HepG2 (cell line): ENCODE measurements around the gene TOB2. TPM values are rescaled to one million over a fixed set of nuclear protein-coding genes. Genes with fewer than 3 reads are reported as not detected.

ENCODE experiments used
- ATM ChIP-seq: fragments of 450-650 bp; IDR thresholded peaks from 2 replicates; pipeline ENCODE4 v1.7.1; 2017; ENCODE audit warnings: mild to moderate bottlenecking, borderline replicate concordance
- CEBPB ChIP-seq: IDR thresholded peaks from 2 replicates; pipeline ENCODE4 v1.6.1; 2011; ENCODE audit warnings: low read depth, low read length, improper control_type of control experiment, borderline replicate concordance
- CHD2 ChIP-seq: IDR thresholded peaks from 2 replicates; pipeline ENCODE4 v1.6.1; 2011; ENCODE audit warnings: low read depth, low read length, improper control_type of control experiment
- DNMT3B ChIP-seq: conservative IDR thresholded peaks from 2 replicates; pipeline ENCODE4 v1.6.1; 2016; ENCODE audit warnings: missing biosample characterization, control low read depth
- IRF2 ChIP-seq: IDR thresholded peaks from 2 replicates; pipeline ENCODE4 v1.6.1; 2018; ENCODE audit warnings: missing genetic modification reagents, missing compliant biosample characterization
- MTF2 ChIP-seq: sonication (generic); formaldehyde crosslinking; IDR thresholded peaks from 2 replicates; pipeline ENCODE4 v1.5.0; 2020; ENCODE audit warnings: missing genetic modification reagents, borderline replicate concordance
- MXD1 ChIP-seq: sonication (generic); formaldehyde crosslinking; IDR thresholded peaks from 2 replicates; pipeline ENCODE4 v1.4.0; 2020; ENCODE audit warnings: mild to moderate bottlenecking, missing genetic modification reagents
- SALL1 ChIP-seq: sonication (generic); formaldehyde crosslinking; IDR thresholded peaks from 2 replicates; pipeline ENCODE4 v1.8.0; 2022; ENCODE audit warnings: mild to moderate bottlenecking, missing genetic modification reagents
- SALL2 ChIP-seq: sonication (generic); formaldehyde crosslinking; IDR thresholded peaks from 2 replicates; pipeline ENCODE4 v1.8.1; 2023; ENCODE audit warnings: mild to moderate bottlenecking, missing genetic modification reagents, inconsistent platforms
- SNAPC5 ChIP-seq: sonication (generic); formaldehyde crosslinking; IDR thresholded peaks from 2 replicates; pipeline ENCODE4 v1.8.1; 2023; ENCODE audit warnings: mild to moderate bottlenecking, missing genetic modification reagents, borderline replicate concordance
- SRY ChIP-seq: sonication (generic); formaldehyde crosslinking; IDR thresholded peaks from 2 replicates; pipeline ENCODE4 v1.8.0; 2022; ENCODE audit warnings: mild to moderate bottlenecking, missing genetic modification reagents
- THAP8 ChIP-seq: sonication (generic); formaldehyde crosslinking; IDR thresholded peaks from 2 replicates; pipeline ENCODE4 v1.5.1; 2020; ENCODE audit warnings: missing genetic modification reagents, mild to moderate bottlenecking, borderline replicate concordance
- YEATS4 ChIP-seq: sonication (generic); formaldehyde crosslinking; IDR thresholded peaks from 2 replicates; pipeline ENCODE4 v1.4.0; 2020; ENCODE audit warnings: missing genetic modification reagents, borderline replicate concordance
- ZFX ChIP-seq: sonication (generic); formaldehyde crosslinking; IDR thresholded peaks from 2 replicates; pipeline ENCODE4 v1.4.0; 2020; ENCODE audit warnings: mild to moderate bottlenecking, low read depth, missing genetic modification reagents, moderate library complexity
- ZNF318 ChIP-seq: sonication (generic); formaldehyde crosslinking; IDR thresholded peaks from 2 replicates; pipeline ENCODE4 v1.4.0; 2020; ENCODE audit warnings: mild to moderate bottlenecking, missing genetic modification reagents
- ZNF34 ChIP-seq: sonication (generic); formaldehyde crosslinking; IDR thresholded peaks from 2 replicates; pipeline ENCODE4 v1.4.0; 2020; ENCODE audit warnings: mild to moderate bottlenecking, missing genetic modification reagents, borderline replicate concordance
- ZNF441 ChIP-seq: sonication (generic); formaldehyde crosslinking; IDR thresholded peaks from 2 replicates; pipeline ENCODE4 v1.7.0; 2021; ENCODE audit warnings: missing genetic modification reagents, borderline replicate concordance
- ZNF629 ChIP-seq: sonication (generic); formaldehyde crosslinking; conservative IDR thresholded peaks from 2 replicates; pipeline ENCODE4 v1.5.0; 2020; ENCODE audit warnings: missing genetic modification reagents
- ZNF781 ChIP-seq: sonication (generic); formaldehyde crosslinking; IDR thresholded peaks from 2 replicates; pipeline ENCODE4 v1.5.1; 2020; ENCODE audit warnings: borderline replicate concordance, mild to moderate bottlenecking, missing genetic modification reagents; ENCODE audit errors: not compliant biosample characterization
- ZSCAN31 ChIP-seq: sonication (generic); formaldehyde crosslinking; IDR thresholded peaks from 2 replicates; pipeline ENCODE4 v1.5.0; 2020; ENCODE audit warnings: low read depth, mild to moderate bottlenecking, missing genetic modification reagents
- polyA plus RNA-seq, 8 experiments: library from polyadenylated mRNA; depleted of rRNA in 3 of 8; stranded (reverse) in 7 of 8; unstranded in 1 of 8; fragments of >200 nt; fragmentation: Illumina TruSeq in 4 of 8; extraction: Trizol in 4 of 8; gene quantifications; 2 replicates each; pipeline versions ENCODE4 v1.2.1 to v1.2.3, GENCODE V29; 2011 to 2016; ENCODE audit warnings: low read depth in 4 of 8, missing spikeins in 1 of 8, mixed read lengths in 1 of 8; ENCODE audit not compliant: insufficient read depth in 1 of 8
- total RNA-seq, 5 experiments: library from RNA; depleted of rRNA; stranded (reverse); fragments of >200 nt; fragmentation: Illumina TruSeq; extraction: Trizol; gene quantifications; 2 replicates each; pipeline ENCODE4 v1.2.3, GENCODE V29; 2016; ENCODE audit warnings: low read depth in 1 of 5

The TOB2 gene
- total and polyA plus RNA-seq, 2 of the 13 experiments (the other 11 are each of a cell fraction or from before 2014, with no cell fraction given), result 12.2 to 13.7 TPM

GRCh38 chr22:41468381-41469217 is 22.0 kb upstream of the TOB2 start, which contains the start of the genes ACO2 and PHF5A (continued):
- 0 out of 2 replicates have a peak, but pooled peaks have one; percentile 42 for TF ChIP-seq MXD1
- peak; percentile 74; the same call in 1 of the 2 replicates for TF ChIP-seq YEATS4 (CRISPR knock-in tag)
- TF ChIP-seq ZNF34 (CRISPR knock-in tag), result no peak; the same call in 1 of the 2 replicates
- peak; percentile 8; the same call in 1 of the 2 replicates for TF ChIP-seq ZNF441 (CRISPR knock-in tag)
- TF ChIP-seq ZFX (CRISPR knock-in tag), result peak; percentile 91
- no peak for TF ChIP-seq MTF2 (CRISPR knock-in tag)
- TF ChIP-seq ATM, result no peak
- TF ChIP-seq CHD2, result peak; percentile 91
- TF ChIP-seq SALL2 (CRISPR knock-in tag), result peak; percentile 21; the same call in 1 of the 2 replicates
- TF ChIP-seq ZNF629 (CRISPR knock-in tag), result 0 out of 2 replicates have a peak, but pooled peaks have one; percentile 11
- TF ChIP-seq ZNF318 (CRISPR knock-in tag), result peak; percentile 55; the same call in 1 of the 2 replicates
- TF ChIP-seq SALL1 (CRISPR knock-in tag), result peak; percentile 78
- peak; percentile 74; the same call in 1 of the 2 replicates for TF ChIP-seq DNMT3B (CRISPR knock-in tag)
- no peak for TF ChIP-seq CEBPB
- no peak for TF ChIP-seq SNAPC5
- no peak for TF ChIP-seq THAP8 (CRISPR knock-in tag)
- peak; percentile 31 for TF ChIP-seq ZNF781 (CRISPR knock-in tag)
- peak; percentile 53 for TF ChIP-seq IRF2
- no peak for TF ChIP-seq ZSCAN31 (CRISPR knock-in tag)
- TF ChIP-seq SRY, result no peak
